HG03571 (cell line): ENCODE measurements around the gene UBAC1.
"Not testable (repeated sequence)": the region's sequence is repeated elsewhere in the genome, so short reads cannot be mapped to it uniquely, and the experiment has no call there.

ENCODE experiments used
- ATAC-seq: cut with Tn5 transposase; IDR thresholded peaks from one replicate; pipeline ENCODE4 v1.9.1; 2021; ENCODE audit not compliant: unreplicated experiment

Gene UBAC1

GRCh38 chr9:135979547-135980166 lies 18.5 kb upstream of the UBAC1 start:
- ATAC-seq = no peak

- ATAC-seq = no peak
Measured at GRCh38 chr9:135978642-135979546, 17.7 kb upstream of the UBAC1 start.

- no peak for ATAC-seq
Measured at GRCh38 chr9:135976944-135977343, 15.8 kb upstream of the UBAC1 start.

- ATAC-seq = no peak
Measured at GRCh38 chr9:135976531-135976930, 15.4 kb upstream of the UBAC1 start.

GRCh38 chr9:135975834-135976233 lies 14.7 kb upstream of the UBAC1 start:
- ATAC-seq = no peak

- ATAC-seq = no peak
Measured at GRCh38 chr9:135974220-135974573, 13.0 kb upstream of the UBAC1 start.

- no peak for ATAC-seq
Measured at GRCh38 chr9:135973277-135974219, 12.4 kb upstream of the UBAC1 start.

- ATAC-seq = no peak
Measured at GRCh38 chr9:135971892-135972291, 10.7 kb upstream of the UBAC1 start.

GRCh38 chr9:135971111-135971766 lies 10.1 kb upstream of the UBAC1 start:
- ATAC-seq = no peak

- ATAC-seq = no peak
Measured at GRCh38 chr9:135970128-135970815, 9.1 kb upstream of the UBAC1 start.

GRCh38 chr9:135969064-135969683 lies 8.0 kb upstream of the UBAC1 start:
- ATAC-seq = no peak

- ATAC-seq = no peak
Measured at GRCh38 chr9:135968601-135969000, 7.4 kb upstream of the UBAC1 start.

GRCh38 chr9:135968083-135968476 lies 6.9 kb upstream of the UBAC1 start:
- ATAC-seq = no peak

- not testable (repeated sequence) for ATAC-seq
Measured at GRCh38 chr9:135966916-135967260, 5.7 kb upstream of the UBAC1 start.

- ATAC-seq = no peak
Measured at GRCh38 chr9:135965124-135965756, 4.1 kb upstream of the UBAC1 start.

GRCh38 chr9:135963938-135964337 lies 2.8 kb upstream of the UBAC1 start:
- no peak for ATAC-seq

GRCh38 chr9:135963338-135963737 lies 2.2 kb upstream of the UBAC1 start:
- ATAC-seq = no peak

GRCh38 chr9:135962696-135963307 lies 1.6 kb upstream of the UBAC1 start:
- no peak for ATAC-seq
